ENCODE measurements around the gene CEP295NL.

GRCh38 chr17:78888941-78889518 is 14.0 kb downstream of the CEP295NL start:
- TF ChIP-seq CTCF (CRISPR knock-in tag; IDR thresholded peaks at IDR 0.05) (no peak), ZIK1 (CRISPR knock-in tag; IDR thresholded peaks at IDR 0.05; ENCODE audit: borderline replicate concordance, low read depth) (no peak), ZNF646 (CRISPR knock-in tag; IDR thresholded peaks at IDR 0.05) (no peak)

Measured in HepG2 (cell line).